Measurements from ENCODE around the gene PLEKHD1.

Gene PLEKHD1

DNA sequence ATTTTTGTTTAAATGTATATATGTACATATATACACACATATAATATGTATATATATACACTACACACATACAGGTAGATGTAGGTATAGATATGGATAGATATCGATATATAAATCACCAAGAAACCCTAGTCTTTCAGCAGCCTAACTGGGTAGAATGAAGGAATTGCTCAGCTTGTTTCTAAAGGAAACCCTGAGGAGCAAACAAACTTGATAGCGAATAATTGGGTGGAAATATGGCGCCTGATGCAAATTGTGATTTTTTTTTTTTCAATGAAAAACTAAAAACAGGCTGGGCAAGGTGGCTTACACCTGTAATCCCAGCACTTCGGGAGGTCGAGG, 90.4 kb downstream of the PLEKHD1 start:
- Histone ChIP-seq H3K27me3 (ENCODE audit: control insufficient read depth, insufficient read depth, low read length) (peaks cover 69% of the 10 kb centered on the region), H3K4me2 (ENCODE audit: low read length) (no peak overlapping the region), H3K9me3 (replicated peaks; ENCODE audit: low read length) (no peaks in the 10 kb centered on the region), H3K4me1 (ENCODE audit: control insufficient read depth, insufficient read depth, low read length) (peaks cover 17% of the 10 kb centered on the region), H3K4me3 (ENCODE audit: low read length) (no peak overlapping the region), H3K9ac (ENCODE audit: low read depth, low read length) (no peak overlapping the region), H3K36me3 (ENCODE audit: insufficient read depth, low read length) (no peaks in the 10 kb centered on the region)

DNA sequence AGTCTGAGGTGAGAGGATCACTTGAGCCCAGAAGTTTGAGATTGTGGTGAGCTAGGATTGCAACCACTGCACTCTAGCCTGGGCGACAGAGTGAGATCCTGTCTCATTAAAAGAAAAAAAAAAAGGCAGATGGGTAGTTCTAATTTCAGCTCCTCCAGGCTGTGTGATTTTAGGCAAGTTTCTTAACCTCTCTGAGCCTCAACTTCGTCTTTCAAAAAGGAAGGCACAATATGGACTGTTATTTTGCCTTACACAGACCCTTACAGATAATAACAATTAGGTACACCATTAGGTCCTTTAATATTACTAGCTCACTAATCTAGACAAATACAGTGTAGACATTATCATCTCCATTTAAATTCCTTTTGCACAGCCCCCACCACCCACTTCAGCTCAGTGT, 94.9 kb downstream of the PLEKHD1 start:
- Histone ChIP-seq H3K4me2 (ENCODE audit: low read length) (no peak overlapping the region), H3K4me3 (ENCODE audit: low read length) (no peak overlapping the region), H3K27me3 (ENCODE audit: control insufficient read depth, insufficient read depth, low read length) (peaks cover 35% of the 10 kb centered on the region), H3K4me1 (ENCODE audit: control insufficient read depth, insufficient read depth, low read length) (peaks cover 4% of the 10 kb centered on the region), H3K9ac (ENCODE audit: low read depth, low read length) (no peak overlapping the region), H3K36me3 (ENCODE audit: insufficient read depth, low read length) (no peaks in the 10 kb centered on the region), H3K9me3 (replicated peaks; ENCODE audit: low read length) (no peaks in the 10 kb centered on the region)

DNA sequence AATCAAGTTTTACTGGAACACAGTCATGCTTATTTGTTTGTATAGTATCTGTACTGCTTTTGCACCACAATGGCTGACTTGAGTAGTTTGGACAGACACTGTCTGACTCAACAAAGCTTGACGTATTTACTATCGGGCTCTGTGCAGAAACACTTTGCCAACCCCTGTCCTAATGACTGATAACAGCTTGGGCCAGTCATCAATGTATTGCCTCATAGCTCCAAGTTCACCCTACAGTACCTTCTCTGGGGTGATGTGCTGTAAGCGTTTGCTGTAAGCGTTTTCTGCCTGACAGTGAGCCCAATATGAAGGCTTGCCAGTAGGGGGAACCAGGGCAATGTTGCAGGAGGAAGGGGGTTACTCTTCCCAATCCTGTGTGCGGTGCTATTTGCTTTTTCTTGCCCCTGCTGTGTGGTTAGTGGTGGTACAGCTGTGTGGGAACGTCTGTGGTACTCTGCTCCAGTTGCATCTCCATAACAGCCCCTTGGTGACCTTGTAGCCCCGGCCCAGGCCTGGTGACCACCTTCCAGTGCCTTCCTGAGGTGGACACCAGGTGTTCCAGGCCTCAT, 95.6 kb downstream of the PLEKHD1 start:
- Histone ChIP-seq H3K27me3 (ENCODE audit: control insufficient read depth, insufficient read depth, low read length) (peaks cover 33% of the 10 kb centered on the region), H3K4me2 (ENCODE audit: low read length) (no peak overlapping the region), H3K36me3 (ENCODE audit: insufficient read depth, low read length) (no peaks in the 10 kb centered on the region)

More for the DNA sequence above, 95.6 kb downstream of the PLEKHD1 start:
- Histone ChIP-seq H3K9me3 (replicated peaks; ENCODE audit: low read length) (no peaks in the 10 kb centered on the region), H3K4me1 (ENCODE audit: control insufficient read depth, insufficient read depth, low read length) (peaks cover 2% of the 10 kb centered on the region), H3K4me3 (ENCODE audit: low read length) (no peak overlapping the region), H3K9ac (ENCODE audit: low read depth, low read length) (no peak overlapping the region)

Data from skeletal muscle satellite cell (primary cell).